Right hindlimb (tissue), 1 donor: ENCODE data around the gene KIF26B.
"Not testable (repeated sequence)": the region's sequence is repeated elsewhere in the genome, so short reads cannot be mapped to it uniquely, and the experiment has no call there.

Experiments used
- DNase-seq: peaks from one replicate; pipeline ENCODE4 v3.0.0-alpha.2; 2018

Gene KIF26B

DNA sequence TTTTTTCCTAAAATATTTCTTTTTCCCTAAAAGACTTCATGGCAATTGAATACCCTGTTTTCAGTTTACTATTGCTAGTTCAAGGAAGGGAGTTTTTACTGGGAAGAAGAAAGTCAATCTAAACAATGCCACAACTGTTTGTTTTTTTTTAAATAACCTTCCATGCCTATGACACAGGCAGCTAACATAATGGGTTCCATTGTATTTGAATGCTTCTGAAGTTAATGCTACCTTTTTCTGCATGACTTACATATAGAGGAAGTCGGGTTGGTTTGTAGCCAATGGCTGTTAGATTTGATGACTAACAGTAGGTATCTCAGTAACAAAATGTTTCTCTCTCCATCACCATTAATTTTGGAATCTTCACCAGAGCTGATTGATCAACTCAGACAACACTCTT lies 134.0 kb downstream of the KIF26B start:
- DNase-seq = no peak

DNA sequence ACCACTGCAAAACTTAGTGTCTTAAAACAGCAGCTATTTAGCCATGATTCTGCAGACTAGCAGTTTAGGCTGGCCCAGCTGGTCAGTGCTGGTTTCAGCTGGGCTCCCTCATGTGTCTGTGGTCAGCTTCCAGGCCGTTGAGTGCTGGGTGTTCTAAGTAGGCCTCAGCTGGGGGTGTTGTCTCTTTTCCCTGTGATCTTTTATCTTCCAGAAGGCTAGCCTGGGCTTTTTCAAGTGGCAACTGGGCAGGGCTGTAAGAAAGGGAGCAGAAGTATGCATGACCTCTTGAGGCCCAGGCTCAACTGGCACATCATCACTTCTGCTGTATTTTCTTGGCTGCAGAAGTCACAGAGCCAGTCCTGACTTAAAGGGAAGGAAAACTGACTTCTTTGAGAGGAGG lies 136.1 kb downstream of the KIF26B start:
- DNase-seq = no peak

DNA sequence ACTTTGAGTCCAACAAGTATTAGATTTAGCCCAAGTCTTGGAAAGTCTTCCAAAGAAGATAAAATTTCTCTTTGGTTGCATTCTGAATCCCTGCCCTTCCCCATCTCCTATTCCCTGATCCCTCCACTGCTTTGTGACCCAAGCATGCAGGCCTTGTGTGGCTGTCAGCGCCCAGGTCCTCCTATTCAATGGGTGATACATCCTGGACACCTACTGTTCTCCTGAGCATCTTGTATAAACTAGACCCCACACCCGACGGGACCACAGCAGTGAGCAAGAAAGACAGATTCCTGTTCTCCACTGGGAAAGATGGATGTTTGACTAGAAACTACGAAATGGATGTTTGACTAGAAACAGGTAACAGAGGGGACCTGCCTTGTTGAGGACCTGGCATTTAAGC lies 136.6 kb downstream of the KIF26B start:
- DNase-seq = no peak

DNA sequence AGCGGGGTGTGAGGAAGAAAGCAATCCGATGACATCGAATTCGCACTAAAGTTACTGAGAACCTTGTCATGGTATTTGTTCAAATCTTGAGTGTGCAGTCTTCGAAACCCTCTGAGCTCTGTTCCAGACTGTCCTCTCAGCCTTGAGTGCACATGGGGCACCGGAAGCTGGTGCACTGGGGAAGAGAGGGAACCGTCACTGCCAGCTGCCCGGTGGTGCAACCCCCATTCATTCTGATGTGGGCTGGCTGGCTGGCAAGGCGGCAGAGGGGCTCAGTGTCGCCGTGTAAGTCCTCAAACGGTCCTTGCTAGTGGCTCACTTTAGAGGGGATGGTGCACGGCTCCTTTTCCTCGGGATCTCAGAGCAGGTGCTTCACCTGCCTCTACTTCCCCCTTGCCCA lies 137.4 kb downstream of the KIF26B start:
- DNase-seq = no peak

DNA sequence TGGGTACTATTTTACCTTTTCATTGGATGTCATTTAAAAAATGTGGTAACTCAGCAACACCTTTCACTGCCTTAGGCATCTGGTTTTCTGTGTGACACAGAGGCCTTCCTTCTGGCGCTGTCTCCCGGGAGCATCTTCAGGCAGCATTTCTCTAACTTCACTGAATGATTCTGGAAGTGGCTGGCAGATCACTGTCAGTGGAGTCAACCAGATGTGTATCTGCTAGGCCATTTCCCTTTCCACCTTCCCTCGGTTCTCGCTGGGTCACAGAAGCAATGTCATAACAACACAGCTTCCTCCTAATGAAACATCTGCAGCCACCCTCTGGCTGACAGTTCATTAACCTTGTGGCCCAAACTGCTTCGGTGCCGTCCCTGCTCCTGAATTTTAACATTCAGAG lies 137.8 kb downstream of the KIF26B start:
- DNase-seq = no peak

DNA sequence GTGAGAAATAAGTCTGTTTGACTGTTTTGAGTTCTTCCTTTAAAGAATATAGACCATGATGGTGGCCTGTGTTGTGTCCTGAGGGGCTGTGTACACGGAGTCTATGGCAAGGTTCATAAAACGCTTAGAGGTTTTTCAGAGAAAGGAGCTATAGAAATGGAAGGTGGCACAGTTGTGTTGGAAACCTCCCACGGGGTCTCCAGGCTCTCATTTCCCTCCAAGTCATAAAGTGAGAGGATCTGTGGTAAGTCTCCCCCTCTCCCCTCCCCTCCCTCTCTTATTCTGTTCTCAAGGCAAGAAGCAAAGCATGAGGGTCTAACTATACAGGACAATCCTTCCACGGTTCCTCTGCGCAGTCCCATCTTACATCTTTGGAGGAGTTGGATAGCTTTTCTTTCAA lies 139.2 kb downstream of the KIF26B start:
- DNase-seq = no peak

DNA sequence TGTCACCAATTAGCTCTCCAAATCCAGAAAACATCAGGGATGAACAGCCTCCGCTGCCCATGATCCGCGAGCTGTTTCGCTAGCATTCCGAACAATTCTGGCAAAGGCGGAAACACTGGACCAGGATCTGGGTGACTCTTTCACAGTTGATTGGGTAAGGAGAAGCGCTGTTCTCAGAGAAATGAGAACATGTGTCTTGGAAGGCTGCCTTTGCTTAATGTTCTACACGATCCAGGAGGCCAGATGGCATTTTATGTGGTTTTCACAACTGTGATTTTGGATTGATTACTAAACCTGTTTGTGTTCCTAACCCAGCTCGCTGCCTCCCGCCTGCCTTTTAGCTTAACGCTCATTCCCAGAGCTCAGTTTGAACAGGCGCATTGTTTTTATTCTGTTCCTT lies 144.0 kb downstream of the KIF26B start:
- DNase-seq = peak; percentile 27

DNA sequence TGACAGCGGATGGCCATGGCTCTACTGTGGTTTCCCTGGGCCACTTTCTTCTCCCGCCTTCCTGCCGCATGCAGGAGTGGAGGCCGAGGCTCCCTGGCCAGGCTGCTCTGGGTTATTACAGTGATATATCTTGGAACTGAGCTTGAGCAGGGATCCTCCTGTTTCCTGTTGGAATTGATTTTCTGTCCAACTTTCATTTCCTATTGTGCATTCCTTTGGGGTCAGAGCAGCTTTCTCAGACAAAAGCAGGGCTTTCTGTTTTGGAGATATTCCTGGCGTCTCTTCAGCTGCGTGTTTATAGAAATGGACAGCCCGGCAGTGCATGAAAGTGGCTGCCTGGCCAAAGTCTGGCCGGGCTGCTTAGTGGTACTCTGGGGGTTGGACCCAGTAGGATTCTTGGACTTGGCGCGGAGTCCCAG lies 146.4 kb downstream of the KIF26B start:
- DNase-seq = peak; percentile 77

DNA sequence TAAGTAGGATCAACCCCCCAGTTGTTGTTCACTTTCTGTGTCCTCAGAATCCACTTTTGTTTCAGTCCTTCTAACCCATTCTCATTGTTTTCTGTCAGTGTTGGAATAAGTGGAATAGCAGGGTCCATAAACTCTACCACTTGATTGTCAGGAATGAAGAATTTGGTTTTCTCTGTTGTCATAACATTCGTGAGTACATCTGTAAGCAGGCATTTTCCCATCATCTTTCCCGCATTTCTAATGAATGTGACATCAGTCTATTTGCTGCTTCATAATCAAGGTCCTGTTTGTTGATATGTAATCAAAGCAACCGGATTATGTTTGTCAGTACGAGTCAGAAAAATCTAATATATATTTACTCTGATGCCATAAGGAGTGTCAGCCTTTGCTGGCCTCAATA lies 147.1 kb downstream of the KIF26B start:
- no peak for DNase-seq

DNA sequence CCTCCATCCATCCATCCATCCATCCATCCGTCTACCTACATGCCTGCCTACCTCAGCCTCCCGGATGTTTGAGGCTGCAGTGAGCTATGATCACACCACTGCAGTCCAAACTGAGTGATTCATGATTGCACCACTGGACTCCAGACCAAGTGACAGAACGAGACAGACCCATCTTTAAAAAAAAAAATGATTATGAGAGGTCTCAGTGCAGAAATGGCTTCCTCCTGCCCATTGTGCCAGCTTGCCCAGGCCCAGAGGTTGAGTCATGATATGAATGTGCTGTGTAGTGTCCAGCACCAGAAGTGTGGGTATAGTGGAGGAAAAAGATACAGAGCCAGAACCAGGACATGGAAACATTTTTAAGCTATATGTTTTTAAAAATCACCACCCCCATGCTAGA lies 149.9 kb downstream of the KIF26B start:
- no peak for DNase-seq

DNA sequence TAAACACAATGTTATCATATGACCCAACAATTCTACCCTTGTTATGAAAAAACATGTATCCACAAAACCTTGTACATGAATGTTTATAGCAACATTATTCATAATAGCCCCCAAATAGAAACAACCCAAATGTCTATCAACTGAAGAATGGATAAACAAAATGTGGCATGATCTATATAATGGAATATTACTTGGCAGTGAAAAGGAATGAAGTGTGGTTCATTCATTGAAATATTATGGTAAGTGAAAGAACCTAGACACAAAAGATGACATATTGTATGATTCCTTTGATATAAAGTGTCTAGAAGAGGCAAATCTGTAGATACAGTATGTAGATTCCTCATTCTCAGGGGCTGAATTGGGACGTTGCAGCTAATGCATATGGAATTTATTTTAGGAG lies 151.2 kb downstream of the KIF26B start:
- DNase-seq = no peak

DNA sequence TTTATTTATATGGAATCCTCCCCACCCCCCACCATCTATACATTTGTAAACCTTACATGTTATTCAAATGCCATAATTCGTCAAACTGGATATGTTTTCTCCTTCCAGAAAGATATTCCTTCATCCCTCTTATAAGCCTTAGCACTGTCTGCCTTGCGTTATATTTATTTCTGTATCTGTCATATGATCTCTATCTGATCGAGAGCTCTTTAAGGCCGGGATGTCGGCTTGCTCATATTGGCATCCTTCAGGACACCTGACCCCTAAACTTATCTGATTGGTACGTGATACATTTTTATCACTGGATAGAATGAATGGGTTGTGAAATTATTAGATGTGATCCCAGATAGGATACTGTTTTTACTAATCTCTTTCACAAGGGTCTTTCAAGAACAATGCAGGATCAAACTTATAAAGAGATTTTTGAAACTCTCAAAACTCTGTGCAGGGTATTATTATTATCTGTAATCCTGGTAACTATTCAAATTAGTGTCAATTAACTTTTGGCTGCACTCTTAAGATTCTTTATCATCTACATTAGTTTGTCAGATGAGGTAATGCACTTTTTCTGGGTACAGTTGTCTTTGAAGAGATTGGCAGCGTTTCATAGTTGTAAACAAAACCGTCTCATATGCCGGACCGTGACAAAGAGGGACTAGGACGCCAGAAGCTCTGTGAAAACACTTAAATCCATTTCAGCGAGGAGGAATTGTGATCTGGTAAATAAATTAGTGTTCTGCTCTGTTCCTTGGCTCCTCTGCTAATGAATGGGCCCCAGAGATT lies 152.0 kb downstream of the KIF26B start:
- no peak for DNase-seq

DNA sequence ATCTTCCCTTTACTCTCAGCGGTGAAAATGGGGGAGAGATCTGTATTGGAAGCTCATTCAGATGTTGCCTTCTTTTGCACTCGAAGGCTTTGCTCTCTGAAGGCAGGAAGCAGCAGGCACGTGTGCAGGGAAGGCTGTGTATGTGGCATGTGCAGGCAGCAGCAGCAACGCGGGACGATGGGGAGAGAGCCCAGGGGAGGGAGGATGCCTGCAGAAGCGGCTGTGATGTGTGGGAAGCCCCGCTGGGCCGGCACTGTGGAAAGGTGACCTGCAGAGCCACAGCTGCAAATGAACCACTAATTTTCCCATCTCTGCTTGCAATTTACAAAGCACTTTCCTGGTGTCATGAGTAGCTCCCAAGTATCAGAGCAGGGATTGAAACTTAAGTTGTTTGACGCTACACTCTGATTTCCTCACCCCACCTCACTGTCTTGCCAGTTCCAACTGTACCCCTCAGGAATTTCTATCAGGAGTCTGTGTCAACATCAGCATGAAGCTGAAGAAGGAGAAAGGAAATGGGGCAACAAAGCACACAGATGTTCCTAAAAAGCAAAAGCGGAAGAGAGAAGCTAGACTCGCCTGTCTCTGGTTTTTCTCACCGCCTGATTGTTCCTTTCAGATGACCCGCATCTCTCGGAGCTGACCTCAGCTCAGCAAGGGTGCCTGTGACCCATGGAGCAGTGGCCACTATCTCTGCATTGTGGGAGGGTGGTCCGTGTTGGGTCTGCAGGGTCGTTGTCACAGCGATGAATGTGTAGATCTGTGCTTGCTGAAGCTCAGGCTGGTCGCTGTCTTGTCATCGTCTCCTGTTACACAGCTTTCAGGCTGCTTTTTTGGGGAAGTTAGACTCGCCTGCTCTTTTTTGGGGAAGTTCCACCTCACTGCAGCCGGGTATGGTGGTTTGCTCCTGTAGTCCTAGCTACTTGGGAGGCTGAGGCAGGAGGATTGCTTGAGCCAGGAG lies 156.1 kb downstream of the KIF26B start:
- DNase-seq = no peak

DNA sequence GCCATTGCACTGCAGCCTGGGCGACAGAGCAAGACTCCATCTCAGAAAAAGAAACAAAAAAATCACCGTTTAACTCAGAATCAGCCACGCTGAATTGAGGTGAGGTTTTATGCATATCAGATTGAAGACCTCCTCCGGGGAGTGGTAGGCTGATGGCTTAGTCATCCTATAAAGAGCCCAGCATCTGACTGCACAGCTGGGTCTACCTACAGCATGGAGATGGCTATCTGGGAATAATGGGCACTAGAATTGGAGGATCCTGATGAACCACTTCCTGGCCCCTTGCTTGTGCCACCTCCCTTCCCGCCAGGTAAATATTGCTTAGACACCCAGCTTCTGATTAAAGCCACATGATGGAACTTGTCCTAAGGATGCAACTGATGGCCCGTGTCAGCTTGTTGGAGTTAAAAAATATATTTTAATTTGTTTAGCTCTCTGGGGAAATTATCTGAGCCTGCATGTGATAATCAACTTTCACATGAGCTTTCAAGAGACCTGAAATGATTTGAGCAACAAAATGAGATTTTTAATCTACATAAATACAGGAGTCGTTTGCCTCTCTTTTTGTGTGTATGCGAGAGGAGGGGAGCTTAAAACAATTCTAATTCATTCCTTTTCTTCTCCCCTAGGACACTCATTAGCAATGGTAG lies 157.2 kb downstream of the KIF26B start:
- DNase-seq = no peak

DNA sequence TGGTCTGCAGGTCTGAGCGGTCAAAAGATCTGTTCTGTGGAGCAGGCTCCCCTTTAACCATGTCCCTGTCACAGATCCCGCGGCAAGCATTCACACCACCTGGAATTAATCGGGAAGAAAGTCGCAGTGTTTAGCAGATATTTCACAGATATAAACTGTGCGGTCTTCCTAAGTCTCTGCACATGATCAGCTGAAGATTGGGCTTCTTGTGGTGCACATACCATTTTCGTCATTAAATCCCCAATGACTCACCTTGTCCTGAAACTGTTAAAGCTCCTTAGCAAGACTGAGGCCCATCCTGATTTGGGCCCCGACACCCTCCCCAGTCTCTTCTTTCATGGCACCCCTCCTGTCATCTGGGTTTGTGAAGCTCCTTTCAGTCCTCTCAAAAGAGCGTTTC lies 158.8 kb downstream of the KIF26B start:
- DNase-seq = no peak

DNA sequence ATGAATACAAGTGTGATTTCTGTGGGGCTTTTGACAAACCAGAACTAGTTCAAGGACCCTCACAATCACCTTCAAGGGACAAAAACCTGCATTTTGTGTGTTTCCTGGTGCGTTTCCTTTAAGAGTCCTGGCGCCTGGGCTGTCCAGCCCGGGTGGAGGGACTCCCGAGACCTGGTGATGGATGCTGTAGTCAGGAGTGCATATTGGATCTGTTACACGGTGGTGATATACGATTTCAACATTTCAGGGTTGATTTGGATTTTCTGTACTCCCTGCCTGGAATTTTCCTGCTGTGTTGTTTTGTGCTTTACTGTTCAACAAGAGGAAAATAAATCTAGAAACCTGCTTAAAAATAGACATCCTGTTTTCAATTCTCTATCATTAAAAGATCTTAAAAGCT lies 162.0 kb downstream of the KIF26B start:
- DNase-seq = no peak

DNA sequence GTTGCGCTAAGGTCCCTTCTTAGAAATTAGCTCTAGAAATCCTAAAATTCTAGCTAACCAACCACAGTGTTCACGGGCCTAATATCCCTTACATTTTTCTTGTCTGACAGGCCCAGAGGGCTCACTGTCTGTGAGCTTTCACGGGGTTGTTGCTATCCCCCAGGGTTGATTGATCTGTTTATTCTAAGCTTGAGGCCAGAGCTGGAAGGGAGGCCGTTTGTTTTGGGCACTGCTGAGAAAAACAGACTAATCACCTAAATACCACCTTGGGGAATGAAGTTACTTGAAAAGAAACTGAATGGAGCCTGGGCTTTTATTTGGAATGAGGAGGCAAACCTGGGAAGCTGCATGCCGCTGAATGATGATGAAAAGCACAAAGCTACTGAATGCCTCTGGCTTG lies 162.4 kb downstream of the KIF26B start:
- DNase-seq = no peak

DNA sequence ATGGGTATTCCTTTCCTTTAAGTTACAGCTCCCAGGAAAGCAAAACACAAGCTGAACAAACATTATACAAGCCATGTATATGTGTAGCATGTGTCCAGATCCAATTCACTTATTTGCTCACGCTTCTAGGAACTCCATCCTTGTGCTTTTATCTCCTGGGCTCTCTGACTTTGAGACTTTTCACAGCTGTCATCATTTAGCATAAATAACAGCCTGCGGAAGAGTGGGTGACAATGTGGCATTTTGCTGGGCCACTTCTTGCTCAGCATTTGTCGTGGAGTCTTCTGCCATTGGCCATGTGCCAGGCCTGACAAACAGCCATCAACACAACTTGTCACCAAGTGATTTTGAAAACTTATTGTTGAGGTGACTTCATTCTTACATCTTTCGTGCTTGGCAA lies 164.3 kb downstream of the KIF26B start:
- DNase-seq = no peak

DNA sequence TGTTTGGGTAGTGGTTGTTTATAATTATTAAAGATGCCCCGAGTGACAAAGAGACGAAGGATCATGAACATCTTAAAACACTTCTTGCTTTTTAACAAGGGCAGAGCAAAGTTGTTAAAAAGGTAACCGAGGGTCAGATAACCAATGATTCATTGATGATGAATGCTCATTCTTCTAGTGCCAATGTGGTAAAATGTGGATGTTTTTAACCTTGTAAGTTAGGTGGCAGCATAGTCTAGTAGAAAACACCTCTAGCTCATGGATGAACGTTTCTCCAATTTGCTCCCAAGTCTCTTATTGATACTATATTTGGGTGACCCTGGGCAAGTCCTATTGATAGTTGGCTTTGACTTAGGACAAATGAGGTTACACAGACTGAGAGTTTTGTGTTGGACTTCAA lies 167.9 kb downstream of the KIF26B start:
- no peak for DNase-seq

DNA sequence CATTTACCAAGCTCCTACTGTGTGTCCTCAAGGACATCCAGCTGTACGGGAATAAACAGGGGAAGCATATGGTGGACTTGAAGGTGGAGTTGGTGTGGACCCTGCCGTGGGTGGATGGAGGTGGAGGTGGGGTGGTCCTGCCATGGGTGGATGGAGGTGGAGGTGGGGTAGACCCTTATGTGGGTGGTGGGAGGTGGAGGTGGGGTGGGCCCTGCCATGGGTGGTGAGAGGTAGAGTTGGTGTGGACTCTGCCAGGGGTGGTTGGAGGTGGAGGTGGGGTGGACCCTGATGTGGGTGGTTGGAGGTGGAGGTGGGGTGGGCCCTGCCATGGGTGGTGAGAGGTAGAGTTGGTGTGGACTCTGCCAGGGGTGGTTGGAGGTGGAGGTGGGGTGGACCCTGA lies 169.0 kb downstream of the KIF26B start:
- DNase-seq = not testable (repeated sequence)

DNA sequence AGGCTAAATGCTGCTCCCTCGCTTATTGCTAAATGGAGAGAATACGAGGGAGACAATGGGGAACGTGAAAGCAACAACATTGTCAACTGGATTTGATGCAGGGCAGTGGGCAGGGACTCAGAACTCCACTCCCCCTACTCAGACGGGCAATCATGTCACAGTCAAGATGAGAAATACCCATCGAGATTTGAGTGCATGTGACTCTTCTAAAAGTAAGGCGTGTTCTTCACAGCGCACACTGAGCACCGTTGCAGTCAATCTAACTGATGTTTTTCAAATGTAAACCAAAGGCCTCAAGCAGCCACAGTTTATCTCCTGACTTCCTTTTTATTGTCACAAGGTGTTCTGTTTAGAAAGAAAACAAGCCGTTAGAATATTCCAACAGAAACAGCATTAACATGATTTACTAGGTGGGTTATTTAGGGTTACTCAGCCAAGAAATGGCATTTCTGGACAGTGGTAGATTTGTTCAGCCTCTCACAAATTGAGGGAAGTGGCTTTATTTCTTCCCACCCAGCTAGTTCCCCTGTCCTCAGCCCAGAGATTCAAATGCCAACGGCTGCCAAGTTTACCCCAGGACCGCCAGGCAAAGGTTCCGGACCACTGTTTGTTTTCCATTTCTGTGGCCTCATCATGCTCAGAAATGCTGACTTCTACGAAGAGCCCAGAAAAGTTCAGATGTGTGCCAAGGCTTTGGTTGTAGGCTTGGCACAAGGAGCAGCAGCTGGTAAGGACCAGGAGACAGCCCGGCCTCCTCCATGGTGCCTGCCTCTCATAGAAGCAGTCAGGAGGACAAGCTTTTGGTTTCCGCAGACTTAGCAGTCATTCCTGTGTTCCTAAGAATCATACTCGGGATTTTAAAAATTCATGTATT lies 171.4 kb downstream of the KIF26B start:
- DNase-seq = no peak

DNA sequence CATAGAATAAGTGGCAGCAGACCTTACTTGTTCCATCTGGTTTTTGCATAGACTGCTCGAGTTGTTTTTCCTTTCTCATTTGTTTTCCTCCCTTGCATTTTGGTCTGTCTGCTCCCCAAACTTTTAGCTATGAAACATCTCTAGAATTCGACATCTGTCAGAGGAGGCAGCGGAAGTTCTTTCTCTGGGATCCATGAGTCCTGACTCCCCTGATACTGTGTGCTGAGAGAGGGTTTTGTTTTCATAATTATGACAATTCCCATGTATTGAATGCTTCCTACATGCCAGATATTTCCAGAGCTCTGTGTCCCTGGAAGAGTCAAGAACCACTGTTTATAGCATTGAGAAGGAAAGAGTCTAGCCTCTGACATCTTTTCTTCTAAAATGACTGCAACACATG lies 172.6 kb downstream of the KIF26B start:
- DNase-seq = no peak

DNA sequence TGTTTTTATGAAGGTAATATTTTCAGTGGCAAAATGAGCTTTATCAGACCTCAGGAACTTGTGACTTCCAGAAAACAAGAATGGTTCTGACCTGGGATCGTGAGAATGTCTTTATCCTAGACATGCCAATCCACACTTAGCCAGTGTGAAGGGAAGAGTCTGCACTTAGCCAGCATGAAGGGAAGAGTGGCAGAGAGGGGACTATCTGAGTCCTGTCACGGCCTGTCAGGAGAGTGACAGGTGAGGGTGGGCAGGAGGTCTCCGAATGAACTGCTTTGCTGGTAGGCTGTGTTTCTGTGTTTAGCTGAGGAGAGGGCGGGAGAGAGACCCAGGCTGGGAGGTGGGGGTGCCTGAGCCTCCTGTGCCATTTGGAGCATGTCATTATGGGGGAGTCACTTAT lies 173.1 kb downstream of the KIF26B start:
- DNase-seq = no peak
